Erythroblast (primary cell): ENCODE results near the gene S100PBP.

ENCODE experiments used
- GATA1 ChIP-seq: IDR thresholded peaks from 2 replicates; pipeline ENCODE4 v1.6.1; 2011; ENCODE audit warnings: low read depth, mild to moderate bottlenecking, control low read depth, low read length, moderate library complexity
- POLR2A ChIP-seq: IDR thresholded peaks from 2 replicates; pipeline ENCODE4 v1.6.1; 2011; ENCODE audit warnings: mild to moderate bottlenecking, low read length

DNA sequence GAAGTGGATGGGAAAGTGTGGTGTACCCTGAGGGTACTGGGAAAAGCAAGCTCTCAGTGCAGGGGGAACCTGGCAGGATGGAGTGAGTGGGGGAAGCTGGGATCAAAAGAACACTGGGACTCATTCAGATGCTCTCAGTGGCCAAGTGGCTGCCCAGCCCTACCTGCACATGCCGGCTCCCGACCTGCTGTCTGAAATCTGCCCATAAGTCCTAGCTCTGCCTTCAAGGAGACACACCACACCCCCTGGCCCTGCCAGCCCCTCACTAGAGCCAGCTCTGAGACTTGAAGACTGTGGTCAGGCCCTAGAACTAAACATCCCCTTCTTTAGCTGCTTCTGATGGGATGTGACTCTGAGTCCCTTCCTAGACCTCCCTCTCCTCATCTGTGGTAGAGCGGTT is 81.5 kb downstream of the S100PBP start:
- no peak for TF ChIP-seq POLR2A
- TF ChIP-seq GATA1, result no peak
